ENCODE data around the gene ITPR1.

GRCh38 chr3:4770561-4770960 is 277.4 kb downstream of the ITPR1 start:
- no peak for TF ChIP-seq CTCF (conservative IDR thresholded peaks at IDR 0.05; ENCODE audit: low read length)
- TF ChIP-seq EZH2phosphoT487 (IDR thresholded peaks at IDR 0.05; ENCODE audit: borderline replicate concordance) = no peak

Measured in Loucy (cell line).